ENCODE measurements around the gene IL1RAPL1. TPM values are rescaled to one million over a fixed set of nuclear protein-coding genes. Genes with fewer than 3 reads are reported as not detected.

Gene IL1RAPL1
- total and polyA plus RNA-seq, 8 donors, result 0.06 to 3.3 (median 0.31) TPM; not detected in 3

- no peaks in the 10 kb centered on the region for H3K4me1 ChIP-seq
- H3K36me3 ChIP-seq, result no peaks in the 10 kb centered on the region
- no peaks in the 10 kb centered on the region for H3K9me3 ChIP-seq
- no peaks in the 10 kb centered on the region for H3K27me3 ChIP-seq
- intact Hi-C loops (cut with DNase I; ENCODE audit: low total_unique reads), result no loop called here
- TF ChIP-seq EP300 (IDR thresholded peaks at IDR 0.05) (no peak), POLR2AphosphoS5 (IDR thresholded peaks at IDR 0.05) (no peak), POLR2A (IDR thresholded peaks at IDR 0.05) (no peak), CTCF (IDR thresholded peaks at IDR 0.05) (no peak)
- no peak overlapping the region for H3K27ac ChIP-seq
- no peak for DNase-seq
- 31 to 66% (median 56%) methylated on average over 2 of the region's 2 CpGs for WGBS, 5 donors
- no peak overlapping the region for H3K4me3 ChIP-seq
These were observed 654.6 kb downstream of the IL1RAPL1 start for GRCh38 chrX:29241809-29242208.

- no peak for DNase-seq
- Histone ChIP-seq H3K36me3 (no peaks in the 10 kb centered on the region), H3K27me3 (peaks cover 0 to 4% (median 0%) of the 10 kb centered on the region in 3 donors), H3K9me3 (no peaks in the 10 kb centered on the region), H3K4me3 (no peak overlapping the region), H3K27ac (no peak overlapping the region), H3K4me1 (no peaks in the 10 kb centered on the region)
- intact Hi-C loops (cut with DNase I; ENCODE audit: low total_unique reads), result no loop called here
- WGBS, 5 donors, result 72 to 94% (median 86%) methylated on average over 4 of the region's 4 CpGs
- TF ChIP-seq CTCF (IDR thresholded peaks at IDR 0.05) (no peak), EP300 (IDR thresholded peaks at IDR 0.05) (no peak)
These were observed 655.6 kb downstream of the IL1RAPL1 start for GRCh38 chrX:29242856-29243255.

GRCh38 chrX:29243942-29244341 lies 656.7 kb downstream of the IL1RAPL1 start:
- peaks cover 0 to 7% (median 0%) of the 10 kb centered on the region in 3 donors for H3K27me3 ChIP-seq
- WGBS, 5 donors, result 84 to 98% (median 96%) methylated on average over 2 of the region's 2 CpGs

GRCh38 chrX:29254515-29254914 lies 667.3 kb downstream of the IL1RAPL1 start:
- H3K4me3 ChIP-seq, result no peak overlapping the region
- no peaks in the 10 kb centered on the region for H3K36me3 ChIP-seq
- WGBS, 5 donors, result 36 to 63% (median 40%) methylated on average over 1 of the region's 1 CpG
- intact Hi-C loops (cut with DNase I; ENCODE audit: low total_unique reads), result no loop called here
- TF ChIP-seq POLR2A (IDR thresholded peaks at IDR 0.05) (no peak), CTCF (IDR thresholded peaks at IDR 0.05) (no peak), EP300 (IDR thresholded peaks at IDR 0.05) (no peak), POLR2AphosphoS5 (IDR thresholded peaks at IDR 0.05) (no peak)
- DNase-seq, result no peak
- H3K27ac ChIP-seq, result no peak overlapping the region
- no peaks in the 10 kb centered on the region for H3K27me3 ChIP-seq
- H3K4me1 ChIP-seq, result no peaks in the 10 kb centered on the region
- H3K9me3 ChIP-seq, result no peaks in the 10 kb centered on the region

More at GRCh38 chrX:29243942-29244341, 656.7 kb downstream of the IL1RAPL1 start:
- H3K4me1 ChIP-seq, result no peaks in the 10 kb centered on the region
- intact Hi-C loops (cut with DNase I; ENCODE audit: low total_unique reads), result no loop called here
- H3K36me3 ChIP-seq, result no peaks in the 10 kb centered on the region
- no peaks in the 10 kb centered on the region for H3K9me3 ChIP-seq
- TF ChIP-seq POLR2A (IDR thresholded peaks at IDR 0.05) (no peak), POLR2AphosphoS5 (IDR thresholded peaks at IDR 0.05) (no peak), EP300 (IDR thresholded peaks at IDR 0.05) (no peak), CTCF (IDR thresholded peaks at IDR 0.05) (no peak)
- no peak for DNase-seq
- no peak overlapping the region for H3K4me3 ChIP-seq
- no peak overlapping the region for H3K27ac ChIP-seq
